Measurements from ENCODE around the gene AQP6.

DNA sequence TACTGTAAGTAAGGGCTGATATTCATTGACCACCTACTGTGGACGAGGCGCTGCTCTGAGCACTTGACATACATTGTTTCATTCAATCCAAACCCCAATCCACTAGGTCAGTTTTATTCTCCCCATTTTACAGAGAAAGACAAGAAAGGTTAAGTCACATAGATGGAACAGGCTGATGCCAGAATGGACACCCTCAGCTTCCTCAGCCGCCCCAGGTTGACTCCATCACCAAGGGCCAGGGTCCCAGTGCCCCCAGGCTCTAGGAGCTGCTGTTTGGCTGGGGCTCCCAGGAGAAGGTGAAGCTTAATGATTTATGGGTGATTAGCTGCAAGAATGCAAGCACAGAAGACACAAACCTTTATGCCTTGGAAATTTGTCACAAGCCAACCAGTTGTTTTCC is 22.9 kb upstream of the AQP6 start:
- TF ChIP-seq POLR2A (IDR thresholded peaks at IDR 0.05): no peak
- TF ChIP-seq, protein P1, sequence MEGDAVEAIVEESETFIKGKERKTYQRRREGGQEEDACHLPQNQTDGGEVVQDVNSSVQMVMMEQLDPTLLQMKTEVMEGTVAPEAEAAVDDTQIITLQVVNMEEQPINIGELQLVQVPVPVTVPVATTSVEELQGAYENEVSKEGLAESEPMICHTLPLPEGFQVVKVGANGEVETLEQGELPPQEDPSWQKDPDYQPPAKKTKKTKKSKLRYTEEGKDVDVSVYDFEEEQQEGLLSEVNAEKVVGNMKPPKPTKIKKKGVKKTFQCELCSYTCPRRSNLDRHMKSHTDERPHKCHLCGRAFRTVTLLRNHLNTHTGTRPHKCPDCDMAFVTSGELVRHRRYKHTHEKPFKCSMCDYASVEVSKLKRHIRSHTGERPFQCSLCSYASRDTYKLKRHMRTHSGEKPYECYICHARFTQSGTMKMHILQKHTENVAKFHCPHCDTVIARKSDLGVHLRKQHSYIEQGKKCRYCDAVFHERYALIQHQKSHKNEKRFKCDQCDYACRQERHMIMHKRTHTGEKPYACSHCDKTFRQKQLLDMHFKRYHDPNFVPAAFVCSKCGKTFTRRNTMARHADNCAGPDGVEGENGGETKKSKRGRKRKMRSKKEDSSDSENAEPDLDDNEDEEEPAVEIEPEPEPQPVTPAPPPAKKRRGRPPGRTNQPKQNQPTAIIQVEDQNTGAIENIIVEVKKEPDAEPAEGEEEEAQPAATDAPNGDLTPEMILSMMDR (IDR thresholded peaks at IDR 0.05): no peak
